Limb (tissue), 2 donors: ENCODE results near the gene CAPN12.
"Not testable (repeated sequence)": the region's sequence is repeated elsewhere in the genome, so short reads cannot be mapped to it uniquely, and the experiment has no call there.

ENCODE experiments used
- DNase-seq, 2 donors: peaks; one replicate each; pipeline ENCODE4 v3.0.0-alpha.2; 2016; ENCODE audit errors: extremely low spot score in 2 of 2

Gene CAPN12, protein sequence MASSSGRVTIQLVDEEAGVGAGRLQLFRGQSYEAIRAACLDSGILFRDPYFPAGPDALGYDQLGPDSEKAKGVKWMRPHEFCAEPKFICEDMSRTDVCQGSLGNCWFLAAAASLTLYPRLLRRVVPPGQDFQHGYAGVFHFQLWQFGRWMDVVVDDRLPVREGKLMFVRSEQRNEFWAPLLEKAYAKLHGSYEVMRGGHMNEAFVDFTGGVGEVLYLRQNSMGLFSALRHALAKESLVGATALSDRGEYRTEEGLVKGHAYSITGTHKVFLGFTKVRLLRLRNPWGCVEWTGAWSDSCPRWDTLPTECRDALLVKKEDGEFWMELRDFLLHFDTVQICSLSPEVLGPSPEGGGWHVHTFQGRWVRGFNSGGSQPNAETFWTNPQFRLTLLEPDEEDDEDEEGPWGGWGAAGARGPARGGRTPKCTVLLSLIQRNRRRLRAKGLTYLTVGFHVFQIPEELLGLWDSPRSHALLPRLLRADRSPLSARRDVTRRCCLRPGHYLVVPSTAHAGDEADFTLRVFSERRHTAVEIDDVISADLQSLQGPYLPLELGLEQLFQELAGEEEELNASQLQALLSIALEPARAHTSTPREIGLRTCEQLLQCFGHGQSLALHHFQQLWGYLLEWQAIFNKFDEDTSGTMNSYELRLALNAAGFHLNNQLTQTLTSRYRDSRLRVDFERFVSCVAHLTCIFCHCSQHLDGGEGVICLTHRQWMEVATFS

DNA sequence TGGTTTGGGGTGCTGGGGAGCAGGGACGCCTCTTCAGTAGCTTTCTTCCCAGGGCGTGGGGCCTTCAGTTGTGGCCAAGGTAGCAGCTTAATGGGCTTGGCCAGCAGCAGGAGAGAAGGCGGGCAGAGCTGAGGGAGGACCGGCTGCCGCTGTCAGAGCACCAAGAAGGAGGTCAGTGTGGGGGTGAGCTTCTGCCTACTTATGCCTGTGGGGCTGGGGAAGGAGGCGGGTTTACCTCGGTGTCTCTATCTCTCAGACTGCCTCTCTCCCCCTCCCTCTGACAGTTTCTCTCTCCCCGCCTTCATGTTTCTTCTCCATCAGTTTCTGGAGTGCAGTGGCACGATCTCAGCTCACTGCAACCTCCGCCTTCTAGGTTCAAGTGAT is at the start of gene CAPN12:
Gene CAPN12, minus strand, starts transcription at position 177 of the 384 bp plus-strand sequence. CDS start 309 bp downstream, outside the sequence.
- no peak for DNase-seq

DNA sequence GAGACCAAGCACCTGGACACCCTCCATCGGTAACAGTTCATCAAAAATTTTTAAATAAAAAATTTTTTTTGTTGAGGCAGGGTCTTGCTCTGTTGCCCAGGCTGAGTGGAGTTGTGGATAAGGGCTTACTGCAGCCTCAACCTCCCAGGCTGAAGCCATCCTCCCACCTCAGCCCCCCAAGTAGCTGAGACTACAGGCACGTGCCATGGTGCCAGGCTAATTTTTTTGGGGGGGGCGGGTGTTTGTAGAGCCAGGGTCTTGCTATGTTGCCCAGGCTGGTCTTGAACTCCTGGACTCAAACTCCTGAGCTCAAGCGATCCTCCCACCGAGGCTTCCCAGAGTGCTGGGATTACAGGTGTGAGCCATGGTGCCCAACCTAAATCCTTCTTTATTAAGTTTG is 49.4 kb upstream of the CAPN12 start:
- no peak for DNase-seq

GRCh38 chr19:38793177-38793576 is 48.9 kb upstream of the CAPN12 start:
- DNase-seq = no peak

DNA sequence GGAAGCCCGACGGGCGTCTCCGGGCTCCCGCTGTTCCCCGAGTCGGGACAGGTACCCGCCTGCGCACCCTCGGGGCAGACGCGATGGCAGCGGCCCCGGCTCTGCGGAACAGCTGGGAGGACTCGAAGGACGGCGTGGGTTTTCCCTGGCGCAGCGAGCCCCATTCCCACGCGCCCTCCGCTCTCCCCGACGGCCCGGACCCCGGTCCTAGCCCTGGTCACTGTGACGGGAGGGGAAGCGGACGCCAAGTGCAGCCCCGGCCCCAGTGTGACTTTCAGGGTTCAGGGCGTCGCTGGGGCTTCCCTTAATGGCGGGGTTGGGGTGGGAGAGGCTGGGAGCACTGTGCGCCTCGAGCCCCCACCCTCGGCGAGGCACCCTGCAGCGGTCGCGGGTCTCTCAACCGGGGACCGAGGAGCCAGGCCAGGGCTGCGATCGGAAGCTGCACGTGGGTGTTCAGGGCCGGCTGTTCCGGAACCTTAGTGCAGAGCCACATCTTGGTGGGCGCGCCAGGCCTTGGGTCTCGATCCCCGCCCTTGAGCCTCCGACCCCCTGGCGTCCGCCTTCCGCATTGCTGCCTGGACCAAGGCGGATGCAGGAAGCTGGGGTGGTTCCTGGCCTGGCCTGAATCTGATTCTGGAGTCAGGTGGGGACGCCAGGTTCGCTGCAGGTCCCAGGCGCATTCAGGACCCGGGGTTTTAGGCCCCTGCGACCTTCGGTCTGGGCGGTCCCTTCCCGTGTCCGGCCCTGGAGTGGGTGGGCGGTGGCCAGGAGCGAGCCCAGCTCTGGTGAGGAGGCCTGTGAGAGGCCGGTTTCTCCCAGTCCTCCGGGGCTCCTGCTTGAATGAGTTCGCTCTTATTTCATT is 48.2 kb upstream of the CAPN12 start:
- DNase-seq = peak in 1 of 2 donors; percentile 66

DNA sequence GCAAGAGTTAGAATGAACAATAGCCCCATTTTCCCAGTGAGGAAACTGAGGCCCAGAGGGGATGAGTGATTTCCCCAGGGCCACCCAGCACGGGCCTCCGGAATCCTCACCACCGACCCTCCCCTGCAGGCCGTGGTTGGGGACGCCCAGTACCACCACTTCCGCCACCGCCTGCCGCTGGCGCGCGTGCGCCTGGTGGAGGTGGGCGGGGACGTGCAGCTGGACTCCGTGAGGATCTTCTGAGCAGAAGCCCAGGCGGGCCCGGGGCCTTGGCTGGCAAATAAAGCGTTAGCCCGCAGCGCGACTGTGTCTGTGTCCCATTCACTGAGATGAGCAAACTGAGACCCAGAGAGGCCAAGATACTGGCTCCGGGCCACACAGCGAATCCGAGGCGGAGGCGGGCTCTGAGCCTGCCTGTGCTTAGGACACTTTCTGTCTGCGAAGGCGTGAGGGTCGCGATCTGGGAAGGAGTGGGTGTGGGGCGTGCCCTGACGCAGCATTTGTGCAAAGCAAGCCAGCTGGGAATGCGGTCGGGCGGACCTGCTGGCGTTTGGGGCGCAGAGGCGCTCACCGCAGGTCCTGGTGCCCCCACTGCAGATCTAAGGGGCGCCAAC is 47.3 kb upstream of the CAPN12 start:
- not testable (repeated sequence) for DNase-seq

GRCh38 chr19:38790507-38791403 is 46.5 kb upstream of the CAPN12 start:
- not testable (repeated sequence) for DNase-seq

GRCh38 chr19:38788478-38789243 is 44.4 kb upstream of the CAPN12 start, which contains the start of gene LGALS7B:
TSS of gene LGALS7B (plus strand) at chr19:38789200. CDS start at chr19:38789227, 27 bp downstream.
- no peak for DNase-seq

GRCh38 chr19:38786572-38787265 is 42.4 kb upstream of the CAPN12 start:
- DNase-seq = no peak

DNA sequence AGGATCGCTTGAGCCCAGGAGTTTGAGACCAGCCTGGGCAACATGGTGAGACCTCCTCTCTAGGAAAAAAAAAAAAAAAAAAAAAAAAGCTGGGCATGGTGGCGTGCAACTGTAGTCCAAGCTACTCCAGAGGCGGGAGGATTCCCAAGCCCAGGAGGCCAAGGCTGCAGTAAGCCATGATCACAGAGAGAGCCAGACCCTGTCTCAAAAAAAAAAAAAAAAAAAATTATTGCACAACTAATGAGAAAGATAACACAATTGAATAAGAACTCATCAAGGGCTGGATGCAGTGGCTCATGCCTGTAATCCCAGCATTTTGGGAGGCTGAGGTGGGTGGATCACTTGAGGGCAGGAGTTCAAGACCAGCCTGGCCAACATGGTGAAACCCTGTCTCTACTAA is 41.8 kb upstream of the CAPN12 start:
- not testable (repeated sequence) for DNase-seq

DNA sequence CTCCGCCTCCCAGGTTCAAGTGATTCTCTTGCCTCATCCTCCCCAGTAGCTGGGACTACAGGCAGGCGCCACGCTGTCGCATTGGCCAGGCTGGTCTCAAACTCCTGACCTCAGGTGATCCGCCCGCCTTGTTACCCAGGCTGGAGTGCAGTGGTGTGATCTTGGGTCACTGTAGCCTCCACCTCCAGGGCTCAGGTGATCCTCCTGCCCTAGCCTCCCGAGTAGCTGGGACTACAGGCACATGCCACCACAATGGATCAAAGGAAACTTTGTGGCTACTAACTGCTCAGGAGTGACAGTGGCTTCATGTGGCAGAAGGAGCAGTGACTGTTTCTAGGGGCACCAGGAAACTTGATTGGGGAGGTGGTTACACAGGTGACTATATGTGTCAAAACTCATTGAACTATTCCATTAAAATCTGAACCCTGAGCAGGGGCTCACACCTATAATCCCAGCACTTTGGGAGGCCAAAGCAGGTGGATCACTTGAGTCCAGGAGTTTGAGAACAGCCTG is 41.0 kb upstream of the CAPN12 start:
- no peak for DNase-seq

GRCh38 chr19:38784224-38784623 is 40.0 kb upstream of the CAPN12 start:
- DNase-seq = no peak

- DNase-seq = not testable (repeated sequence)
Observed at GRCh38 chr19:38782212-38782611, 37.9 kb upstream of the CAPN12 start.

- DNase-seq = no peak
Observed at GRCh38 chr19:38781058-38781457, 36.8 kb upstream of the CAPN12 start.

DNA sequence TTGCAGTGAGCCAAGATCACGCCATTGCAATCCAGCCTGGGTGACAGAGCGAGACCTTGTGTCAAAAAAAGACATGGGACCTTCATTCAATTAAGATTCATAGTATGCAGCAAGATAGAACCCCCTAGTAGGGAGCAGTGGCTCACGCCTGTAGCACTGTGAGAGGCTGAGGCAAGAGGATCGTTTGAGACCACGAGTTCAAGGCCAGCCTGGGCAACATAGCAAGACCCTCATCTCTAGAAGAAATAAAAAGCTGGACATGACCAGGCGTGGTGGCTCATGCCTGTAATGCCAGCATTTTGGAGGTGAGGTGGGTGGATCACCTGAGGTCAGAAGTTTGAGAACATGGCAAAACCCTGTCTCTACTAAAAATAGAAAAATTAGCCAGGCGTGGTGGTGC is 36.2 kb upstream of the CAPN12 start:
- DNase-seq = no peak

GRCh38 chr19:38778733-38779132 is 34.5 kb upstream of the CAPN12 start:
- no peak for DNase-seq

DNA sequence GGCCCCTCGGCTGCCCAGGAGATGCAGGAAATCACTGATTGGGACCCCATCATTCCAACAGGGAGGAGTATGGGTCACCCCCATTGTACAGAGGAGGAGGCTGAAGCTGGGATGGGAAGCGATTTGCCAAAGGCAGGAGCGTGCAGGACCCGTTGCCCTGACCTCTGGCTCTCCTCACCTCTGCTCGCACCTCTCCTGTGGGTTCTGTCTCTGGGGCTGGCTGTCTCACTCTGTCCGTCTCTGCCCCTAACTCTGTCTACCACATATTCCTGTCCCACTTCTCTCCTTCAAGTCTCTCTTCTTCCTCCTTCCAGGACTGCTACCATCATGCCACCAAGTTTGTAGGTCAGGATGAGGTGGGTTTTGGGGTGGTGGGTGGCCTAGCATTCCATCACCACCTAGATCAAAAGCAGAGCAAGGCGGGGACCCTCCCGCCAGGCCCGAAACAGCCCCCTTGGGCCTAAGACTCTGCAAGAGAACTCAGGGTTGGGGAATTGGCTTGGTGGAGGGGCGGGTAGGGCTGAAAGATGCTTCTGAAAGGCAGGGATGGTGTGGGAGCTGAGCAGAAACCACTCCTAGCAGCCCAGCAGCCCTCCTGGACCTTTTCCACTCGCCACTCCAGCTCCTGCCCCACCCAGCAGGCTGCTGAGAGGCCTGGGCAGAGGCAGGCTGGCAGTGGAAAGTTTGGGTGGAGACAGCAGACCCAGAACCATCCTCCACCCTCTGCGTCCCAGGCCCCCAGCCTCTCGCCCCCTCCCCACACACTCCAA is 30.1 kb upstream of the CAPN12 start:
- no peak for DNase-seq

DNA sequence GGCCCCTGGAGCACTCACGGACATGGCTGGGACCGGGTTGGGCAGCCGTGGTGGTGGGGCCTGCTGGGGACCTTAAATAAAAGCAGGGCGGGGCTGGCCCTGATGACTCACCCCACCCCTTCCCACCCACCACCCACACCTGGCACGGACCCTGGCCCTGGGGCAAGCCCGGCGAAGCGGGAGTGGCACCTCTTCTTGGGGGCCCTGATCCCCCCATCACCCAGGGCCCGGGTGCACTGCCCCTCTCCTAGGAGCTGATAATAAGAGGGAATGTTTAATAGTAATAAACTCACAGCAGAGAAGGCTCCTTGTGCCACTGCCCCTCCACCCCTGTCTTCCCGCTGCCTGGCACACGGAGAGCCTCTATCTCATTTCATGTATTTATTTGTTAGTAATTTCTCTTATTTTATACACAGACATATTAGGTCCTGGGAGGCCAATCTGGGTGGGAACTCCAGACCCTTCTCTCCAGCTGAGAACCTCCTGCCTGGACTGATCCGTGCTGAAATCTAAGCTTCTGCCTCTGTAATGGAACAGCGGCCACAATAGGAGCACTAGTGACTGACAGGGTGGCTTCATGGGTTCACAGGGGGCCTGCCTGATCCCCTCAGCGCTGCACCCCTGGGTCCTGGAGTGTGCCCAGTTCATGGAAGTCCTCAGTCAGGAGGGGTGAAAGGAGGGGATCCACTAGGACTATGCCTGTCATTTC is 29.3 kb upstream of the CAPN12 start, which contains the start of gene LGALS7:
Gene LGALS7, minus strand, starts transcription at position 49 of the 709 bp plus-strand sequence. Its CDS starts 25 bp downstream, at position 24.
- DNase-seq = no peak
